GM12878 (cell line): ENCODE measurements around the gene SPATA22. TPM values are rescaled to one million over a fixed set of nuclear protein-coding genes. Genes with fewer than 3 reads are reported as not detected.

Source experiments
- ATAC-seq: fragments of 200-7000 bp; cut with Tn5 transposase; 3 replicates; pipeline ENCODE4 v1.9.1; 2020; ENCODE audit warnings: mild to moderate bottlenecking, moderate library complexity
- BruUV-seq: library from RNA; stranded (reverse); fragments of 400-500 nt; replicated peaks from 2 replicates; lab custom pipeline; 2021; lab: Mats Ljungman, UMichigan
- CTCF ChIA-PET: fragments of 300-600 bp; sonication (Branson Sonifier 250); formaldehyde crosslinking; extraction: SDS; loops from one replicate; lab custom pipeline; 2021; ENCODE audit warnings: inconsistent platforms; lab: Yijun Ruan, JAX
- POLR2A ChIA-PET: fragments of 350-600 bp; formaldehyde crosslinking; extraction: SDS; loops from one replicate; lab custom pipeline; 2021; ENCODE audit warnings: inconsistent platforms; lab: Charles Lee
- RAD21 ChIA-PET: fragments of 300-600 bp; sonication (Branson Sonifier 250); formaldehyde crosslinking; loops from one replicate; lab custom pipeline; 2023; ENCODE audit warnings: antibody characterized with exemption; ENCODE audit not compliant: unreplicated experiment; lab: Charles Lee
- SMC1A ChIA-PET: fragments of 300-600 bp; sonication (Branson Sonifier 250); formaldehyde crosslinking; loops from one replicate; lab custom pipeline; 2023; ENCODE audit not compliant: unreplicated experiment, uncharacterized antibody; lab: Charles Lee
- DNase-seq: peaks from one replicate; pipeline ENCODE4 v3.0.0-alpha.2; 2011; ENCODE audit warnings: low read depth, low spot score
- FAIRE-seq: peaks from 3 replicates; lab custom pipeline; 2011; peaks lifted over from hg19 to GRCh38; lab: Jason Lieb, UNC
- H2AFZ ChIP-seq: 2 replicates; pipeline ENCODE4 v1.6.0; 2011; ENCODE audit warnings: low read depth, low read length, control low read depth; ENCODE audit not compliant: control insufficient read depth
- H3K27ac ChIP-seq: 2 replicates; pipeline ENCODE4 v1.5.1; 2011; ENCODE audit warnings: control low read depth; ENCODE audit not compliant: control insufficient read depth, insufficient read depth
- H3K27me3 ChIP-seq, 2 experiments: replicated peaks in 1 of 2; 2 replicates each; pipeline versions ENCODE4 v1.6.0 to v1.6.1; 2011; ENCODE audit warnings: low read length in 1 of 2; ENCODE audit not compliant: control insufficient read depth in 2 of 2, insufficient read depth in 2 of 2
- H3K36me3 ChIP-seq, 2 experiments: 2 replicates each; pipeline ENCODE4 v1.5.1; 2011; ENCODE audit warnings: low read length in 1 of 2; ENCODE audit not compliant: control insufficient read depth in 2 of 2, insufficient read depth in 2 of 2
- H3K4me1 ChIP-seq: 2 replicates; pipeline ENCODE4 v1.6.1; 2011; ENCODE audit warnings: mild to moderate bottlenecking, low read length, moderate library complexity, mixed read lengths; ENCODE audit not compliant: control insufficient read depth, insufficient read depth
- H3K4me2 ChIP-seq: 2 replicates; pipeline ENCODE4 v1.6.0; 2011; ENCODE audit warnings: control low read depth; ENCODE audit not compliant: control insufficient read depth, insufficient read depth
- H3K4me3 ChIP-seq: fragments of 200-600 bp; sonication (generic); 2 replicates; pipeline ENCODE4 v1.5.1; 2016
- H3K79me2 ChIP-seq: 2 replicates; pipeline ENCODE4 v1.6.0; 2011; ENCODE audit warnings: low read length; ENCODE audit not compliant: control insufficient read depth, insufficient read depth
- H3K9ac ChIP-seq: 2 replicates; pipeline ENCODE4 v1.8.0; 2011; ENCODE audit warnings: low read length, control low read depth, mixed read lengths; ENCODE audit not compliant: control insufficient read depth, insufficient read depth
- H3K9me3 ChIP-seq: replicated peaks from 3 replicates; pipeline ENCODE4 v1.5.1; 2011; ENCODE audit warnings: mild to moderate bottlenecking, low read length; ENCODE audit not compliant: control insufficient read depth, insufficient read depth
- H4K20me1 ChIP-seq: 2 replicates; pipeline ENCODE4 v1.6.0; 2011; ENCODE audit not compliant: control insufficient read depth, insufficient read depth
- ETV6 ChIP-seq, 2 experiments: fragments of 450-650 bp in 1 of 2; IDR thresholded peaks in 1 of 2; conservative IDR thresholded peaks in 1 of 2; 2 replicates each; pipeline ENCODE4 v1.6.1; 2014; ENCODE audit warnings: antibody characterized with exemption in 1 of 2, borderline replicate concordance in 1 of 2, low read depth in 1 of 2, mild to moderate bottlenecking in 1 of 2, moderate library complexity in 1 of 2
- EZH2 ChIP-seq: IDR thresholded peaks from 2 replicates; pipeline ENCODE4 v1.6.1; 2012; ENCODE audit warnings: low read depth, mild to moderate bottlenecking, control low read depth, inconsistent platforms, low read length, borderline replicate concordance; ENCODE audit not compliant: control insufficient read depth
- HDAC2 ChIP-seq: fragments of 200-600 bp; sonication (generic); IDR thresholded peaks from 2 replicates; pipeline ENCODE4 v1.6.1; 2017
- KLF5 ChIP-seq: fragments of 450-650 bp; IDR thresholded peaks from 2 replicates; pipeline ENCODE4 v1.6.1; 2014; ENCODE audit warnings: mild to moderate bottlenecking; ENCODE audit not compliant: partially characterized antibody
- POLR2A ChIP-seq: IDR thresholded peaks from 2 replicates; pipeline ENCODE4 v1.6.1; 2011; ENCODE audit warnings: low read depth, mild to moderate bottlenecking, low read length
- RFX5 ChIP-seq: IDR thresholded peaks from 2 replicates; pipeline ENCODE4 v1.6.1; 2011; ENCODE audit warnings: low read depth, low read length, improper control_type of control experiment
- WGBS: methylation state at CpG from one replicate; pipeline ENCODE4 v1.1.6; 2016; ENCODE audit warnings: low lambda C conversion rate; ENCODE audit not compliant: insufficient replicate concordance, insufficient coverage; ENCODE audit errors: missing lambda C conversion rate; 5-methylcytosine and 5-hydroxymethylcytosine counted together
- in situ Hi-C: fragments of 300-500 bp; cut with MboI; formaldehyde crosslinking; loops from 9 replicates; pipeline ENCODE4 v1.14.3; 2018; ENCODE audit warnings: mixed read lengths
- intact Hi-C: fragments of 100-400 bp; cut with micrococcal nuclease; formaldehyde crosslinking; loops from one replicate; pipeline ENCODE4 v1.14.2; 2022; ENCODE audit not compliant: unreplicated experiment
- polyA plus RNA-seq, 11 experiments: library from polyadenylated mRNA; depleted of rRNA in 4 of 11; unstranded in 6 of 11; stranded (reverse) in 5 of 11; fragments of >200 nt; fragmentation: Nextera tagmentation in 4 of 11; fragmentation: Illumina TruSeq in 1 of 11; extraction: Ambion mirVana in 4 of 11; extraction: Trizol in 1 of 11; gene quantifications; 1 replicate in 1 of 11; 2 replicates in 10 of 11; pipeline versions ENCODE4 v1.2.1 to v1.2.3, GENCODE V29; 2011 to 2016; ENCODE audit warnings: inconsistent platforms in 2 of 11, missing spikeins in 2 of 11, low read depth in 1 of 11
- total RNA-seq, 4 experiments: library from RNA; depleted of rRNA in 3 of 4; stranded (reverse); fragments of >200 nt in 3 of 4; fragmentation: Illumina TruSeq in 1 of 4; extraction: Trizol in 1 of 4; gene quantifications; 2 replicates each; pipeline versions ENCODE4 v1.2.1 to v1.2.3, GENCODE V29; 2013 to 2021
- TF ChIP-seq, protein P1 (sequence below): fragments of 450-650 bp; conservative IDR thresholded peaks from 2 replicates; pipeline ENCODE4 v1.6.1; 2017; ENCODE audit warnings: mild to moderate bottlenecking, moderate library complexity

The SPATA22 gene
- total and polyA plus RNA-seq, 10 of the 15 experiments (the other 5 are each of a cell fraction or from before 2014, with no cell fraction given) = not detected

DNA sequence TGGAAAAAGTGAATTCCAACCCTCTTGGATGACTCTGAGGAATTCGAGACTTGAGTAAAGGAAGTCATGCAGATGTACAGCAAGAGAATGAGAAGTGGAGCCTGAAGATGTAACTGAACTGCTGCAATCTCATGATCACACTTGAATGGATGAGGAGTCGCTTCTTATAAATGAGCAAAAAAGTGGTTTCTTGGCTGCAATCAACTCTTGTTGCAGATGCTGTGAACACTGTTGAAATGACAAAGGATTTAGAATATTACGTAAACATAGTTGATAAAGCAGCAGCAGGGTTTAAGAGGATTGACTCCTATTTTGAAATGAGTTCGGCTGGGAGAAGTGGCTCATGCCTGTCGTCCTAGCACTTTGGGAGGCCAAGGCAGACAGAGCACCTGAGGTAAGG lies 29.7 kb upstream of the SPATA22 start:
- Histone ChIP-seq H3K4me3 (no peak overlapping the region), H2AFZ (no peak overlapping the region), H3K9ac (no peak overlapping the region), H3K27me3 (no peaks in the 10 kb centered on the region), H3K4me2 (no peak overlapping the region), H4K20me1 (no peaks in the 10 kb centered on the region), H3K4me1 (no peaks in the 10 kb centered on the region), H3K27ac (no peak overlapping the region), H3K36me3 (no peaks in the 10 kb centered on the region), H3K79me2 (no peaks in the 10 kb centered on the region), H3K9me3 (no peaks in the 10 kb centered on the region)
- POLR2A ChIA-PET = no interaction called here
- SMC1A ChIA-PET = no interaction called here
- in situ Hi-C loops = no loop called here
- FAIRE-seq = no peak
- WGBS = 43% methylated on average over 5 of the region's 5 CpGs
- no peak for TF ChIP-seq EZH2
- TF ChIP-seq HDAC2 = no peak
- TF ChIP-seq, protein P1, sequence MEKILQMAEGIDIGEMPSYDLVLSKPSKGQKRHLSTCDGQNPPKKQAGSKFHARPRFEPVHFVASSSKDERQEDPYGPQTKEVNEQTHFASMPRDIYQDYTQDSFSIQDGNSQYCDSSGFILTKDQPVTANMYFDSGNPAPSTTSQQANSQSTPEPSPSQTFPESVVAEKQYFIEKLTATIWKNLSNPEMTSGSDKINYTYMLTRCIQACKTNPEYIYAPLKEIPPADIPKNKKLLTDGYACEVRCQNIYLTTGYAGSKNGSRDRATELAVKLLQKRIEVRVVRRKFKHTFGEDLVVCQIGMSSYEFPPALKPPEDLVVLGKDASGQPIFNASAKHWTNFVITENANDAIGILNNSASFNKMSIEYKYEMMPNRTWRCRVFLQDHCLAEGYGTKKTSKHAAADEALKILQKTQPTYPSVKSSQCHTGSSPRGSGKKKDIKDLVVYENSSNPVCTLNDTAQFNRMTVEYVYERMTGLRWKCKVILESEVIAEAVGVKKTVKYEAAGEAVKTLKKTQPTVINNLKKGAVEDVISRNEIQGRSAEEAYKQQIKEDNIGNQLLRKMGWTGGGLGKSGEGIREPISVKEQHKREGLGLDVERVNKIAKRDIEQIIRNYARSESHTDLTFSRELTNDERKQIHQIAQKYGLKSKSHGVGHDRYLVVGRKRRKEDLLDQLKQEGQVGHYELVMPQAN = no peak
- no peak for TF ChIP-seq ETV6 (conservative IDR thresholded peaks at IDR 0.05 in 1 of 2, IDR thresholded peaks at IDR 0.05 in 1 of 2; ENCODE audit: borderline replicate concordance in 1 of 2, low read depth in 1 of 2)
- no peak for TF ChIP-seq RFX5
- no peak for TF ChIP-seq POLR2A
- no peak for TF ChIP-seq KLF5
- CTCF ChIA-PET = no interaction called here
- no peak for ATAC-seq
- intact Hi-C loops = no loop called here
- BruUV-seq = no TSS peak
- no peak for DNase-seq
- RAD21 ChIA-PET = no interaction called here
